Keratinocyte (primary cell): Measurements from ENCODE around the gene CBX7. TPM values are rescaled to one million over a fixed set of nuclear protein-coding genes. Genes with fewer than 3 reads are reported as not detected.

Experiments
- DNase-seq: peaks from one replicate; pipeline ENCODE4 v3.0.0-alpha.2; 2011; ENCODE audit warnings: low read depth, missing footprints, low spot score
- FAIRE-seq: peaks from 2 replicates; lab custom pipeline; 2011; peaks lifted over from hg19 to GRCh38; lab: Jason Lieb, UNC
- H2AFZ ChIP-seq: 2 replicates; pipeline ENCODE4 v1.6.0; 2012; ENCODE audit warnings: low read length, control low read depth, inconsistent platforms; ENCODE audit not compliant: control insufficient read depth
- H3K27ac ChIP-seq: 2 replicates; pipeline ENCODE4 v1.5.1; 2011; ENCODE audit warnings: low read length; ENCODE audit not compliant: control insufficient read depth, insufficient read depth
- H3K27me3 ChIP-seq: 3 replicates; pipeline ENCODE4 v1.6.0; 2011; ENCODE audit warnings: low read length; ENCODE audit not compliant: control insufficient read depth, insufficient read depth; ENCODE audit errors: extremely low read depth
- H3K36me3 ChIP-seq, 2 experiments: 2 replicates in 1 of 2; 3 replicates in 1 of 2; pipeline ENCODE4 v1.5.1; 2011; ENCODE audit warnings: low read length in 2 of 2, mild to moderate bottlenecking in 1 of 2; ENCODE audit not compliant: control insufficient read depth in 2 of 2, insufficient read depth in 2 of 2; ENCODE audit errors: extremely low read depth in 1 of 2
- H3K4me1 ChIP-seq: 3 replicates; pipeline ENCODE4 v1.5.1; 2011; ENCODE audit warnings: low read length; ENCODE audit not compliant: control insufficient read depth, insufficient read depth; ENCODE audit errors: extremely low read depth
- H3K4me2 ChIP-seq: 3 replicates; pipeline ENCODE4 v1.6.0; 2011; ENCODE audit warnings: low read depth, low read length; ENCODE audit not compliant: control insufficient read depth, insufficient read depth; ENCODE audit errors: extremely low read depth
- H3K4me3 ChIP-seq, 3 experiments: fragments of 200-600 bp in 1 of 3; sonication (generic) in 1 of 3; 2 replicates in 2 of 3; 3 replicates in 1 of 3; pipeline ENCODE4 v1.5.1; 2011 to 2016; ENCODE audit warnings: low read length in 3 of 3, mild to moderate bottlenecking in 3 of 3, control low read depth in 2 of 3, inconsistent platforms in 1 of 3, low read depth in 1 of 3, mixed read lengths in 1 of 3, mixed run types in 1 of 3, moderate library complexity in 1 of 3; ENCODE audit not compliant: control insufficient read depth in 2 of 3, insufficient read depth in 2 of 3; ENCODE audit errors: extremely low read depth in 1 of 3
- H3K79me2 ChIP-seq: 2 replicates; pipeline ENCODE4 v1.6.0; 2012; ENCODE audit warnings: low read length; ENCODE audit not compliant: control insufficient read depth, insufficient read depth
- H3K9ac ChIP-seq: 3 replicates; pipeline ENCODE4 v1.6.0; 2011; ENCODE audit warnings: low read length; ENCODE audit not compliant: control insufficient read depth, insufficient read depth; ENCODE audit errors: extremely low read depth
- H3K9me1 ChIP-seq: 3 replicates; pipeline ENCODE4 v1.6.0; 2011; ENCODE audit warnings: low read length; ENCODE audit not compliant: control insufficient read depth, insufficient read depth; ENCODE audit errors: extremely low read depth
- H3K9me3 ChIP-seq: 2 replicates; pipeline ENCODE4 v1.5.1; 2012; ENCODE audit warnings: low read depth, low read length; ENCODE audit not compliant: control insufficient read depth
- H4K20me1 ChIP-seq: 3 replicates; pipeline ENCODE4 v1.6.0; 2011; ENCODE audit warnings: low read length; ENCODE audit not compliant: control insufficient read depth, insufficient read depth; ENCODE audit errors: extremely low read depth
- EZH2 ChIP-seq: IDR thresholded peaks from one replicate; pipeline ENCODE4 v1.6.1; 2012; ENCODE audit warnings: inconsistent platforms, mild to moderate bottlenecking, low read length, moderate library complexity
- dilution Hi-C: fragments of 300-500 bp; cut with MboI; formaldehyde crosslinking; loops from one replicate; pipeline ENCODE4 v1.7.0; 2020; ENCODE audit warnings: low sequenced_read_pairs; ENCODE audit not compliant: extremely low pct_ligation_motif_present
- polyA plus RNA-seq, 5 experiments: library from polyadenylated mRNA; depleted of rRNA in 3 of 5; stranded (reverse) in 3 of 5; stranded (forward) in 1 of 5; unstranded in 1 of 5; fragments of >200 nt; gene quantifications; 1 replicate in 1 of 5; 2 replicates in 3 of 5; 3 replicates in 1 of 5; pipeline versions ENCODE4 v1.2.1 to v1.2.3, GENCODE V29; 2011 to 2012; ENCODE audit warnings: missing spikeins in 2 of 5, low read depth in 1 of 5, low replicate concordance in 1 of 5
- TF ChIP-seq, protein P1 (sequence below), 3 experiments: IDR thresholded peaks in 1 of 3; conservative IDR thresholded peaks in 1 of 3; optimal IDR thresholded peaks in 1 of 3; 2 replicates in 2 of 3; 3 replicates in 1 of 3; pipeline versions ENCODE3 to v1.5.1; 2011; ENCODE audit warnings: low read length in 3 of 3, mild to moderate bottlenecking in 3 of 3, moderate library complexity in 2 of 3, control low read depth in 1 of 3, inconsistent platforms in 1 of 3; ENCODE audit not compliant: insufficient read depth in 2 of 3; ENCODE audit errors: extremely low read depth in 1 of 3

Gene CBX7
- polyA plus RNA-seq, 1 donor (not counting 4 experiments of a cell fraction or from before 2014, with no cell fraction given): 1.3 TPM

DNA sequence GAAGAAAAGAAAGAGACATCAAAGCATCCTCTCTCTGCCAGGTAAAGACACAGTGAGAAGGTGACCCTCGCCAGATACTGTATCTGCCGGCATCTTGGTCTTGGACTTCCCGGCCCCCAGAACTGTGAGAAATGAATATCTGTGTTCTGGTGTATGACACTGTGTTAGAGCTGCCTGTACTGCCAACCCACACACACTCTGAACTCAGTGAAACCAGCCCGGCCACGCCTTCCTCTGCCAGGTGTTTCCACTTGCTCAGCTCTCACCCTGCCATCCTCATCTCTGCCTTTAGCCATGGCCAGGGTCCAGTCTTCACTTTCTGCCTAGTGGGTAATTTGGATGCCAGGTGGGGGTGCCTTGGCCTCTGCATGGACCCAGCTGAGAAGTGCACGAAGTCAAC lies 24.0 kb downstream of the CBX7 start:
- Histone ChIP-seq H3K9me1 (no peaks in the 10 kb centered on the region), H3K36me3 (no peaks in the 10 kb centered on the region), H3K79me2 (no peaks in the 10 kb centered on the region), H4K20me1 (no peaks in the 10 kb centered on the region), H3K4me2 (no peak overlapping the region), H3K9ac (no peak overlapping the region), H3K27ac (no peak overlapping the region), H3K4me3 (no peak overlapping the region), H3K9me3 (no peaks in the 10 kb centered on the region), H2AFZ (no peak overlapping the region), H3K27me3 (peaks cover 15% of the 10 kb centered on the region), H3K4me1 (no peaks in the 10 kb centered on the region)
- TF ChIP-seq, protein P1, sequence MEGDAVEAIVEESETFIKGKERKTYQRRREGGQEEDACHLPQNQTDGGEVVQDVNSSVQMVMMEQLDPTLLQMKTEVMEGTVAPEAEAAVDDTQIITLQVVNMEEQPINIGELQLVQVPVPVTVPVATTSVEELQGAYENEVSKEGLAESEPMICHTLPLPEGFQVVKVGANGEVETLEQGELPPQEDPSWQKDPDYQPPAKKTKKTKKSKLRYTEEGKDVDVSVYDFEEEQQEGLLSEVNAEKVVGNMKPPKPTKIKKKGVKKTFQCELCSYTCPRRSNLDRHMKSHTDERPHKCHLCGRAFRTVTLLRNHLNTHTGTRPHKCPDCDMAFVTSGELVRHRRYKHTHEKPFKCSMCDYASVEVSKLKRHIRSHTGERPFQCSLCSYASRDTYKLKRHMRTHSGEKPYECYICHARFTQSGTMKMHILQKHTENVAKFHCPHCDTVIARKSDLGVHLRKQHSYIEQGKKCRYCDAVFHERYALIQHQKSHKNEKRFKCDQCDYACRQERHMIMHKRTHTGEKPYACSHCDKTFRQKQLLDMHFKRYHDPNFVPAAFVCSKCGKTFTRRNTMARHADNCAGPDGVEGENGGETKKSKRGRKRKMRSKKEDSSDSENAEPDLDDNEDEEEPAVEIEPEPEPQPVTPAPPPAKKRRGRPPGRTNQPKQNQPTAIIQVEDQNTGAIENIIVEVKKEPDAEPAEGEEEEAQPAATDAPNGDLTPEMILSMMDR (optimal IDR thresholded peaks at IDR 0.05 in 1 of 3, IDR thresholded peaks at IDR 0.05 in 1 of 3, conservative IDR thresholded peaks at IDR 0.05 in 1 of 3; ENCODE audit: extremely low read depth in 1 of 3, insufficient read depth in 2 of 3, low read length in 3 of 3): no peak
- TF ChIP-seq EZH2: no peak
- DNase-seq (no peak), FAIRE-seq (no peak)
- dilution Hi-C loops: no loop called here

DNA sequence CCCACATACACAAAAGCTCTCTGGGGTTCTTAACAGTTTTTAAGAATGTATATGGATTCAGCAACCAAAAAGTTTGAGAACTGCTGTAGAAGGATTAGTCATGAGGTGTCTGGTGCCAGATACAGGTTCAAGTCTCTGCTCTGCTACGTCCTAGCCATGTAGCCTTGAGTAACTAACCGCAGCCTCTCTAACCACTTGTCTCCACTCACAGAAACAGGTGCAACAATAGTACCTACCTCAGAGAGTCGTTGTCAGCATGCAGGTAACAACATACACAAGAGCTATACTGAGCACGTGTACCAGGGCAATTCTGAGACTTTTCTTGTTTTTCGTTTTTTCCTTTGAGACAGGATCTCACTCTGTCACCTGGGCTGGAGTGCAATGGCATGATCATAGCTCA lies 26.9 kb downstream of the CBX7 start:
- TF ChIP-seq EZH2: no peak
- TF ChIP-seq, protein P1 (optimal IDR thresholded peaks at IDR 0.05 in 1 of 3, IDR thresholded peaks at IDR 0.05 in 1 of 3, conservative IDR thresholded peaks at IDR 0.05 in 1 of 3; ENCODE audit: extremely low read depth in 1 of 3, insufficient read depth in 2 of 3, low read length in 3 of 3): no peak
- Histone ChIP-seq H3K27ac (no peak overlapping the region), H3K27me3 (no peaks in the 10 kb centered on the region), H3K9me1 (no peaks in the 10 kb centered on the region), H2AFZ (no peak overlapping the region), H3K9ac (no peak overlapping the region), H3K4me3 (no peak overlapping the region), H3K9me3 (no peaks in the 10 kb centered on the region), H3K36me3 (no peaks in the 10 kb centered on the region), H3K4me2 (no peak overlapping the region), H3K79me2 (no peaks in the 10 kb centered on the region), H4K20me1 (no peaks in the 10 kb centered on the region), H3K4me1 (no peaks in the 10 kb centered on the region)
- DNase-seq (no peak), FAIRE-seq (no peak)
- dilution Hi-C loops: no loop called here
